K562 (cell line): ENCODE measurements around the gene PTPN12. TPM values are rescaled to one million over a fixed set of nuclear protein-coding genes. Genes with fewer than 3 reads are reported as not detected.
A peak's percentile ranks its signal among the peaks of the same experiment; 100 is the strongest.

Source experiments
- ARID1B ChIP-seq: fragments of 450-650 bp; IDR thresholded peaks from 2 replicates; pipeline ENCODE4 v1.6.1; 2016; ENCODE audit warnings: antibody characterized with exemption, mild to moderate bottlenecking, inconsistent platforms
- DNMT1 ChIP-seq: fragments of 450-650 bp; IDR thresholded peaks from 2 replicates; pipeline ENCODE4 v1.6.1; 2016; ENCODE audit warnings: antibody characterized with exemption, mild to moderate bottlenecking
- ETV5 ChIP-seq: sonication (generic); formaldehyde crosslinking; IDR thresholded peaks from 2 replicates; pipeline ENCODE4 v1.4.0; 2020; ENCODE audit warnings: low read depth, mild to moderate bottlenecking, missing genetic modification reagents
- FOSL1 ChIP-seq: fragments of 200-800 bp; sonication (Bioruptor generic); conservative IDR thresholded peaks from 2 replicates; pipeline ENCODE4 v1.6.1; 2016; ENCODE audit warnings: missing genetic modification characterization, missing compliant biosample characterization
- HDAC1 ChIP-seq, 2 experiments: fragments of 450-650 bp; IDR thresholded peaks; 2 replicates each; pipeline ENCODE4 v1.6.1; 2016 to 2017; ENCODE audit warnings: inconsistent platforms in 1 of 2, mild to moderate bottlenecking in 1 of 2, moderate library complexity in 1 of 2
- NRF1 ChIP-seq, 2 experiments: fragments of 450-650 bp; IDR thresholded peaks in 1 of 2; conservative IDR thresholded peaks in 1 of 2; 2 replicates each; pipeline ENCODE4 v1.6.1; 2014; ENCODE audit warnings: mild to moderate bottlenecking in 2 of 2
- SMARCB1 ChIP-seq: IDR thresholded peaks from 2 replicates; pipeline ENCODE4 v1.6.1; 2011; ENCODE audit warnings: improper control_type of control experiment, low read depth; ENCODE audit not compliant: insufficient read length
- SMARCC2 ChIP-seq: fragments of 450-650 bp; IDR thresholded peaks from 2 replicates; pipeline ENCODE4 v1.6.1; 2017; ENCODE audit warnings: antibody characterized with exemption, moderate library complexity, mild to moderate bottlenecking, low read depth
- TCF3 ChIP-seq: sonication (generic); formaldehyde crosslinking; IDR thresholded peaks from 2 replicates; pipeline ENCODE4 v1.4.0; 2020; ENCODE audit warnings: mild to moderate bottlenecking, missing genetic modification reagents
- TOE1 ChIP-seq, 2 experiments: fragments of 450-650 bp in 1 of 2; sonication (generic) in 1 of 2; formaldehyde crosslinking in 1 of 2; IDR thresholded peaks; 2 replicates each; pipeline versions ENCODE4 v1.7.1 to v1.8.0; 2016 to 2022; ENCODE audit warnings: borderline replicate concordance in 2 of 2, mild to moderate bottlenecking in 2 of 2, antibody characterized with exemption in 1 of 2, inconsistent platforms in 1 of 2, low read depth in 1 of 2, missing genetic modification reagents in 1 of 2, moderate library complexity in 1 of 2
- ZNF347 ChIP-seq: fragments of 450-650 bp; formaldehyde crosslinking; IDR thresholded peaks from 2 replicates; pipeline ENCODE4 v1.4.0; 2020; ENCODE audit warnings: low read depth, mild to moderate bottlenecking, moderate library complexity
- ZNF41 ChIP-seq: fragments of 250-450 bp; sonication (Bioruptor Pico); conservative IDR thresholded peaks from 2 replicates; pipeline ENCODE4 v1.4.0; 2020; ENCODE audit warnings: mild to moderate bottlenecking
- polyA plus RNA-seq, 8 experiments: library from polyadenylated mRNA; depleted of rRNA in 4 of 8; stranded (reverse) in 5 of 8; unstranded in 3 of 8; fragments of >200 nt; fragmentation: Nextera tagmentation in 2 of 8; fragmentation: Illumina TruSeq in 1 of 8; extraction: Ambion mirVana in 2 of 8; extraction: Trizol in 1 of 8; gene quantifications; 2 replicates each; pipeline versions ENCODE4 v1.2.1 to v1.2.3, GENCODE V29; 2011 to 2014; ENCODE audit warnings: inconsistent platforms in 1 of 8, missing spikeins in 1 of 8
- total RNA-seq, 7 experiments: library from RNA; depleted of rRNA in 6 of 7; stranded (reverse); fragments of >200 nt in 6 of 7; fragmentation: Illumina TruSeq in 2 of 7; extraction: Trizol in 2 of 7; gene quantifications; 2 replicates each; pipeline versions ENCODE4 v1.2.1 to v1.2.3, GENCODE V29; 2011 to 2021; ENCODE audit warnings: low replicate concordance in 1 of 7
- TF ChIP-seq, protein P1 (sequence below): sonication (generic); formaldehyde crosslinking; IDR thresholded peaks from 2 replicates; pipeline ENCODE4 v1.8.0; 2022; ENCODE audit warnings: mild to moderate bottlenecking, missing genetic modification reagents
- TF ChIP-seq, protein P2 (sequence below): fragments of 450-650 bp; formaldehyde crosslinking; IDR thresholded peaks from 2 replicates; pipeline ENCODE4 v1.4.0; 2022; ENCODE audit warnings: missing genetic modification characterization
- TF ChIP-seq, protein P3 (sequence below): fragments of 250-450 bp; sonication (Bioruptor Pico); IDR thresholded peaks from 2 replicates; pipeline ENCODE4 v1.8.0; 2021; ENCODE audit warnings: moderate library complexity, mild to moderate bottlenecking, inconsistent platforms
- TF ChIP-seq, protein P4 (sequence below): fragments of 450-650 bp; IDR thresholded peaks from 2 replicates; pipeline ENCODE4 v1.6.1; 2016; ENCODE audit warnings: antibody characterized with exemption

PTPN12 gene
- total and polyA plus RNA-seq, 9 of the 15 experiments (the other 6 are each of a cell fraction or from before 2014, with no cell fraction given) = 15.3 to 79.8 (median 26.6) TPM

DNA sequence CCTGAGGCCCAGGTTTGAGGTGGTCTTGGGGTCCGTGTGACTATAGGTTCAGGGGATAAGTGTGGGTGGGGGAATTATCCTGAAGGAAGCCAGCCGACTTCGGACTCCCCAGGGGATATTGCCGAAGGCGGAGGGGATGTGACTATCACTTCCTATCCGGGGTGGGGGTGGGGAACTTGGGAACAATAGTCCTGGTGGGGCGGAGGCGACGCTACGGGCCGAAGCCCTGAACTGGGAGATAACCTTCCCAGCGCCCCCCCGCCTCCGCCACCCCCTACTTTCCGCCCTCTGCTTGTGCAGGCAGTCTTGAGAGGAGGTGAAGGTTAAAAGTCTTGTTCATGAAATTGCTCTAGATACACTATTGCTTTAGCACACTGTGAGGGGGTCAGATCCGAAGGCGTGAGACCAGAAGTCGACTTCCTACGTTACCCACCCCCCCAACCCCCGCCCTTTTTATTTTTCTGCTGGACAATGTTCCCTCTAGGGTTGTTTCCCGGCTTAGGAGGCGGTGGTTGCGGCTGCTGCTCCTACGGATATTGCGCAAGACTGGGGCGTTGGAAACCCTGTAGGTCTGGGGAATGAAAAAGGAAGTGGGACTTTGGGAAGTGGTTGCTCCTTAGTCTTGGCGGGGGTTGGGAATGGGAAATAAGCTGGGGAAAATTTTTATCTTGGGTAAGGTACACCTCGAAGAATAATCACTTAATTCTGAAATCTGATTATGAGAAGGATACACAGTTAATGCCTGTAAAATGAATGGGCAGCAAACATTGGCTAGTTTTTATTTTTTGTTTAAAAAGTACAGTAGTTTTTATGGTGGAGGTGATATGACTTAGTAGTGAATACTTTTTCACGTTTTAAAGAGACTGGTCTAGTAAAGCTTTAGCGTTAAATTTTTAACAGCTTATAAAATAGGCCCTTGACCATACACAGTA is 1.5 kb downstream of the PTPN12 start (continued):
- TF ChIP-seq, protein P1, sequence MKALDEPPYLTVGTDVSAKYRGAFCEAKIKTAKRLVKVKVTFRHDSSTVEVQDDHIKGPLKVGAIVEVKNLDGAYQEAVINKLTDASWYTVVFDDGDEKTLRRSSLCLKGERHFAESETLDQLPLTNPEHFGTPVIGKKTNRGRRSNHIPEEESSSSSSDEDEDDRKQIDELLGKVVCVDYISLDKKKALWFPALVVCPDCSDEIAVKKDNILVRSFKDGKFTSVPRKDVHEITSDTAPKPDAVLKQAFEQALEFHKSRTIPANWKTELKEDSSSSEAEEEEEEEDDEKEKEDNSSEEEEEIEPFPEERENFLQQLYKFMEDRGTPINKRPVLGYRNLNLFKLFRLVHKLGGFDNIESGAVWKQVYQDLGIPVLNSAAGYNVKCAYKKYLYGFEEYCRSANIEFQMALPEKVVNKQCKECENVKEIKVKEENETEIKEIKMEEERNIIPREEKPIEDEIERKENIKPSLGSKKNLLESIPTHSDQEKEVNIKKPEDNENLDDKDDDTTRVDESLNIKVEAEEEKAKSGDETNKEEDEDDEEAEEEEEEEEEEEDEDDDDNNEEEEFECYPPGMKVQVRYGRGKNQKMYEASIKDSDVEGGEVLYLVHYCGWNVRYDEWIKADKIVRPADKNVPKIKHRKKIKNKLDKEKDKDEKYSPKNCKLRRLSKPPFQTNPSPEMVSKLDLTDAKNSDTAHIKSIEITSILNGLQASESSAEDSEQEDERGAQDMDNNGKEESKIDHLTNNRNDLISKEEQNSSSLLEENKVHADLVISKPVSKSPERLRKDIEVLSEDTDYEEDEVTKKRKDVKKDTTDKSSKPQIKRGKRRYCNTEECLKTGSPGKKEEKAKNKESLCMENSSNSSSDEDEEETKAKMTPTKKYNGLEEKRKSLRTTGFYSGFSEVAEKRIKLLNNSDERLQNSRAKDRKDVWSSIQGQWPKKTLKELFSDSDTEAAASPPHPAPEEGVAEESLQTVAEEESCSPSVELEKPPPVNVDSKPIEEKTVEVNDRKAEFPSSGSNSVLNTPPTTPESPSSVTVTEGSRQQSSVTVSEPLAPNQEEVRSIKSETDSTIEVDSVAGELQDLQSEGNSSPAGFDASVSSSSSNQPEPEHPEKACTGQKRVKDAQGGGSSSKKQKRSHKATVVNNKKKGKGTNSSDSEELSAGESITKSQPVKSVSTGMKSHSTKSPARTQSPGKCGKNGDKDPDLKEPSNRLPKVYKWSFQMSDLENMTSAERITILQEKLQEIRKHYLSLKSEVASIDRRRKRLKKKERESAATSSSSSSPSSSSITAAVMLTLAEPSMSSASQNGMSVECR = no peak
- TF ChIP-seq ETV5 (CRISPR knock-in tag) (peak; percentile 67; the same call in 1 of the 2 replicates), FOSL1 (tag) (no peak; the same call in 1 of the 2 replicates), DNMT1 (no peak), NRF1 (conservative IDR thresholded peaks at IDR 0.05 in 1 of 2, IDR thresholded peaks at IDR 0.05 in 1 of 2) (peak; percentile 19 to 29; a peak in 3 of 4 replicates), SMARCC2 (no peak; the same call in 1 of the 2 replicates), ZNF347 (CRISPR knock-in tag) (no peak), ZNF41 (no peak), SMARCB1 (peak; percentile 10), TOE1 (IDR thresholded peaks at IDR 0.05; ENCODE audit: borderline replicate concordance) (peak; percentile 12; the same call in 1 of the 2 replicates), TOE1 (CRISPR knock-in tag; IDR thresholded peaks at IDR 0.05; ENCODE audit: borderline replicate concordance, low read depth) (no peak), ARID1B (peak; percentile 68), HDAC1 (IDR thresholded peaks at IDR 0.05) (peak in 1 of 2 experiments; percentile 56; a peak in 2 of 4 replicates), TCF3 (0 out of 2 replicates have a peak, but pooled peaks have one; percentile 9)
- TF ChIP-seq, protein P2, sequence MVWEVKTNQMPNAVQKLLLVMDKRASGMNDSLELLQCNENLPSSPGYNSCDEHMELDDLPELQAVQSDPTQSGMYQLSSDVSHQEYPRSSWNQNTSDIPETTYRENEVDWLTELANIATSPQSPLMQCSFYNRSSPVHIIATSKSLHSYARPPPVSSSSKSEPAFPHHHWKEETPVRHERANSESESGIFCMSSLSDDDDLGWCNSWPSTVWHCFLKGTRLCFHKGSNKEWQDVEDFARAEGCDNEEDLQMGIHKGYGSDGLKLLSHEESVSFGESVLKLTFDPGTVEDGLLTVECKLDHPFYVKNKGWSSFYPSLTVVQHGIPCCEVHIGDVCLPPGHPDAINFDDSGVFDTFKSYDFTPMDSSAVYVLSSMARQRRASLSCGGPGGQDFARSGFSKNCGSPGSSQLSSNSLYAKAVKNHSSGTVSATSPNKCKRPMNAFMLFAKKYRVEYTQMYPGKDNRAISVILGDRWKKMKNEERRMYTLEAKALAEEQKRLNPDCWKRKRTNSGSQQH = 0 out of 2 replicates have a peak, but pooled peaks have one; percentile 43
- TF ChIP-seq, protein P3, sequence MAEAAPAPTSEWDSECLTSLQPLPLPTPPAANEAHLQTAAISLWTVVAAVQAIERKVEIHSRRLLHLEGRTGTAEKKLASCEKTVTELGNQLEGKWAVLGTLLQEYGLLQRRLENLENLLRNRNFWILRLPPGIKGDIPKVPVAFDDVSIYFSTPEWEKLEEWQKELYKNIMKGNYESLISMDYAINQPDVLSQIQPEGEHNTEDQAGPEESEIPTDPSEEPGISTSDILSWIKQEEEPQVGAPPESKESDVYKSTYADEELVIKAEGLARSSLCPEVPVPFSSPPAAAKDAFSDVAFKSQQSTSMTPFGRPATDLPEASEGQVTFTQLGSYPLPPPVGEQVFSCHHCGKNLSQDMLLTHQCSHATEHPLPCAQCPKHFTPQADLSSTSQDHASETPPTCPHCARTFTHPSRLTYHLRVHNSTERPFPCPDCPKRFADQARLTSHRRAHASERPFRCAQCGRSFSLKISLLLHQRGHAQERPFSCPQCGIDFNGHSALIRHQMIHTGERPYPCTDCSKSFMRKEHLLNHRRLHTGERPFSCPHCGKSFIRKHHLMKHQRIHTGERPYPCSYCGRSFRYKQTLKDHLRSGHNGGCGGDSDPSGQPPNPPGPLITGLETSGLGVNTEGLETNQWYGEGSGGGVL (CRISPR knock-in tag) = no peak
- TF ChIP-seq, protein P4, sequence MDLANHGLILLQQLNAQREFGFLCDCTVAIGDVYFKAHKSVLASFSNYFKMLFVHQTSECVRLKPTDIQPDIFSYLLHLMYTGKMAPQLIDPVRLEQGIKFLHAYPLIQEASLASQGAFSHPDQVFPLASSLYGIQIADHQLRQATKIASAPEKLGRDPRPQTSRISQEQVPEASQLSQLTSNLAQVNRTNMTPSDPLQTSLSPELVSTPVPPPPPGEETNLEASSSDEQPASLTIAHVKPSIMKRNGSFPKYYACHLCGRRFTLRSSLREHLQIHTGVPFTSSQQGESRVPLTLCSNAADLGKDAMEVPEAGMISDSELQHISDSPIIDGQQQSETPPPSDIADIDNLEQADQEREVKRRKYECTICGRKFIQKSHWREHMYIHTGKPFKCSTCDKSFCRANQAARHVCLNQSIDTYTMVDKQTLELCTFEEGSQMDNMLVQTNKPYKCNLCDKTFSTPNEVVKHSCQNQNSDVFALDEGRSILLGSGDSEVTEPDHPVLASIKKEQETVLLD = peak; percentile 39; the same call in 1 of the 2 replicates
